A549 treated with DMSO at 1 μM for 4 hours (cell line): ENCODE results near the gene ZNF71. TPM values are rescaled to one million over a fixed set of nuclear protein-coding genes. Genes with fewer than 3 reads are reported as not detected.

Experiments
- total RNA-seq: library from RNA; stranded (reverse); fragments of 200-300 nt; extraction: Qiagen RNA extraction; gene quantifications from 5 replicates; pipeline ENCODE4 v1.2.3, GENCODE V29; 2022; ENCODE audit warnings: low read depth

The ZNF71 gene
- total RNA-seq = 9.3 to 12.0 TPM (median 10.0 TPM) in 5 replicates

DNA sequence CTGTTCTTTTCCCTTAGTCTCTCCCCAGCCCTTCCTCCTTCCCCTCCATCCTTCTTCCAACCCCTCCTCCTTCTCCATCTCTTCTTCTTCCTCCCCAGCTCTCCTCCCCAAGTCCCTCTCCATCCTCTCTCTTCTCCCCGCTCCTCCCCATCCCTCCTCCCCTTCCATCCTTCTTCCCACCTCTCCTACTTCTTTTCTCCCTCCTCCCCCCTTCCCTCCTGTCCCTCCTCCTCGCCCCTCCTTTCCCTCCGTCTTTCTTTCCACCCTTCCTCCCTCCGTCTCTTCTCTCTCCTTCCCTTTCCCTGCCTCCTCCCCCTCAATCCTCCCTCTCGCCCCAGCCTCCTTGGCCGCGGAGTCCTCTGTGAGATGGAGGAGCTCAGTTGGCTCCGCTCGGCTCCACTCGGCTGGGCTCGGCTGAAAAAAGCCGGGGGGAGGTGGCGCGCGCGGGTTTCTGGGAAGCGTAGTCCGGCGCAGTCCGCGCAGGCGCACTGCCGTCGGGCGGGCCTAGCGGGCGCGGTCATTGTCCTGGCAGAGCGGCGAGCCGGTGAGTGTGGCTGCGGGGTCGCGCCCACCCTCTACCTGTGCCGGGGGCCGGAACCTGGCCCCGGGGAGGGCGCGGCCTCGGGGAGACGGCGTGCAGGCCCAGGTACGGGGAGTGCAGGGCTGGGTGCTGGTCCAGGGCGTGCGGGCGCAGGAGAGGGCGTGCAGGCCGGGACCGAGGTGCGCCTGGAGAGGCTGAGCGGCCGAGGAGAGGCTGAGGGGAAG lies at the start of gene ZNF71:
ZNF71 (plus strand) TSS at position 520 of the 765 bp plus-strand sequence. CDS start 6,257 bp downstream, outside the sequence.

DNA sequence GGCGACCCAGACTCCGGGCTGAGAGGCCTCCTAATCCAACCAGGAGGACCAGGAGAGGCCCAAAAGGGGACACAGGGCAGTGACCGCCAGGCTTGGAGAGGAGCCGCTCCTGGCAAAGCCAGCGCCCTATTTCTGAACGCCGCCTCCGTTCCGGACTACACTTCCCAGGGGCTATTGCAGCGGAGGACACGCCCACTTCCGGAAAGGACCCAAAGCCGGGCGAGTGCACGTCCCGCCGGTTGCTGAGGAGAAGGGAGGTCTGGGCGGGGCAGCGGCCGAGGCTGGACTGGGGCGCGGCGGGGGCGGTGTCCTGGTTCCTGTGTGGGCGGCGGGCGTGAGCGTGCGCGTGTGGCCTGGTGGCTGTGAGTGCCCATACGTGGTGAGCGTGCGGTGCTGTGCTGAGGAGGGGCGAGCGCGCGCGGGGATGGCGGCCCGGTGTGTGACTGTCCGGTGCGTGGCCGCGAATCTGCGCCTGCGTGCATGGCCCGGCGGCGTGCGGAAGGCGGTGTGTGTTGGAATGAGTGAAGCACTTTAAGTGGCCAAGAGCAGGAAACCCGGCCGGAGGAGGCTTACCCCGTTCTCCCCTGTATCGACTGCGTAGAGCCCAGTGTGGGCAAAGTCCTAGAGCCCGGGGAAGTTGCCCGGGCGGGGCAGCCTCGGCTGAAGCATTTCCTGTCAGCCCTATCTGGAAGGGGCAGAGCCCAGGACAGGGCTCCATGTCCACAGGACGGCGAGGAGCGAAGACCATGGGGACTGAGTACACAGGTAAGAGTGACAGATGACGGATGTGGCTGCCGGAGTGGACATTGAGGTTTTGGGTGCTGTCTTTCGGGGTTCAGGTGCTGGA lies 27.6 kb upstream of the ZNF71 start, which contains the start of gene ZNF470:
ZNF470 (plus strand) TSS at position 195 of the 847 bp plus-strand sequence. CDS start 2,844 bp downstream, outside the sequence.

GRCh38 chr19:56642711-56643459 lies 47.8 kb downstream of the ZNF71 start, which contains the start of gene SMIM17:
TSS of gene SMIM17 (plus strand) at chr19:56643159. CDS start at chr19:56645668, 2,509 bp downstream.

GRCh38 chr19:56671613-56671994 lies 76.5 kb downstream of the ZNF71 start, which contains the start of gene ZNF835:
TSS of gene ZNF835 (minus strand) at chr19:56671757. CDS start at chr19:56665198, 6,559 bp downstream.

Other genes starting within 250 kb of the ZNF71 start
- 0.37 to 1.7 TPM (median 1.3 TPM) in 5 replicates for gene ZNF582, start 201.8 kb upstream of the ZNF71 start, total RNA-seq
- gene ZNF583, start 191.0 kb upstream of the ZNF71 start, total RNA-seq = 1.9 to 2.9 TPM (median 2.3 TPM) in 5 replicates
- gene ZNF667, start 118.0 kb upstream of the ZNF71 start, total RNA-seq = not detected in 5 replicates
- 0.03 to 0.08 TPM (median 0.05 TPM) in 4 of 5 replicates, not detected in the other for gene ZNF471, start 87.4 kb upstream of the ZNF71 start, total RNA-seq
- gene ZFP28, start 56.4 kb upstream of the ZNF71 start, total RNA-seq = 2.8 to 5.0 TPM (median 4.0 TPM) in 5 replicates
- gene ZNF470, start 27.8 kb upstream of the ZNF71 start, total RNA-seq = 1.1 to 1.9 TPM (median 1.7 TPM) in 5 replicates
- 0.12 to 0.15 TPM in 2 of 5 replicates, not detected in the others for gene SMIM17, start 47.9 kb downstream of the ZNF71 start, total RNA-seq
- gene ZNF835, start 76.5 kb downstream of the ZNF71 start, total RNA-seq = not detected in 5 replicates
- gene PEG3, start 245.4 kb downstream of the ZNF71 start, total RNA-seq = not detected in 5 replicates
- gene ZIM2, start 245.4 kb downstream of the ZNF71 start, total RNA-seq = not detected in 5 replicates